ENCODE data around the gene CPNE2.
"Not testable (repeated sequence)": the region's sequence is repeated elsewhere in the genome, so short reads cannot be mapped to it uniquely, and the experiment has no call there.

Gene CPNE2

DNA sequence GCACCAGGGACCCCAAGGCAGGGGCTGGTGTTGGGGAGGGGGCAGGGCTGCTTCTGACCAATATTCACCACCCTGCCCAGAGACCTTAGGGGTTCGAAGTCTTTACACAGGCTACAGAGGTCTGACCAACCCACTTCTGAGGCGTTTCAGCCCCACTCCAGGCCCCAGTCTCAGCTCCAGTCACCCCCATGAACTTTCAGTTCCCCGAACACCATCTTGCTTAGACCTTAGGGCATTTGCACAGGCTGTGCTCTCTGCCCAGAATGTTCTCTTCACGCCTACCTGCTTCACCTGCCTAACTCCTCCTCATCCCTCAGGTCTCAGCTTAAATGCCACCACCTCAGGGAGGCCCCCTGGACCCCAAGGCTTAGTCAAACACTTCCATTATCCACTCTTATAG lies 25.8 kb upstream of the CPNE2 start:
- POLR2A ChIA-PET: no interaction called here
- DNase-seq (ENCODE audit: extremely low spot score): peak; percentile 62
- CTCF ChIA-PET: interaction anchor here (1.2 to 5.9 kb wide), 8 partner anchors 13 to 508 kb away, joined by 3 to 55 read pairs (median 4); no protein-coding TSS in a partner anchor
- TF ChIP-seq, protein P1, sequence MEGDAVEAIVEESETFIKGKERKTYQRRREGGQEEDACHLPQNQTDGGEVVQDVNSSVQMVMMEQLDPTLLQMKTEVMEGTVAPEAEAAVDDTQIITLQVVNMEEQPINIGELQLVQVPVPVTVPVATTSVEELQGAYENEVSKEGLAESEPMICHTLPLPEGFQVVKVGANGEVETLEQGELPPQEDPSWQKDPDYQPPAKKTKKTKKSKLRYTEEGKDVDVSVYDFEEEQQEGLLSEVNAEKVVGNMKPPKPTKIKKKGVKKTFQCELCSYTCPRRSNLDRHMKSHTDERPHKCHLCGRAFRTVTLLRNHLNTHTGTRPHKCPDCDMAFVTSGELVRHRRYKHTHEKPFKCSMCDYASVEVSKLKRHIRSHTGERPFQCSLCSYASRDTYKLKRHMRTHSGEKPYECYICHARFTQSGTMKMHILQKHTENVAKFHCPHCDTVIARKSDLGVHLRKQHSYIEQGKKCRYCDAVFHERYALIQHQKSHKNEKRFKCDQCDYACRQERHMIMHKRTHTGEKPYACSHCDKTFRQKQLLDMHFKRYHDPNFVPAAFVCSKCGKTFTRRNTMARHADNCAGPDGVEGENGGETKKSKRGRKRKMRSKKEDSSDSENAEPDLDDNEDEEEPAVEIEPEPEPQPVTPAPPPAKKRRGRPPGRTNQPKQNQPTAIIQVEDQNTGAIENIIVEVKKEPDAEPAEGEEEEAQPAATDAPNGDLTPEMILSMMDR (IDR thresholded peaks at IDR 0.05; ENCODE audit: control extremely low read depth, extremely low read depth, low read depth, missing control alignments): no peak

DNA sequence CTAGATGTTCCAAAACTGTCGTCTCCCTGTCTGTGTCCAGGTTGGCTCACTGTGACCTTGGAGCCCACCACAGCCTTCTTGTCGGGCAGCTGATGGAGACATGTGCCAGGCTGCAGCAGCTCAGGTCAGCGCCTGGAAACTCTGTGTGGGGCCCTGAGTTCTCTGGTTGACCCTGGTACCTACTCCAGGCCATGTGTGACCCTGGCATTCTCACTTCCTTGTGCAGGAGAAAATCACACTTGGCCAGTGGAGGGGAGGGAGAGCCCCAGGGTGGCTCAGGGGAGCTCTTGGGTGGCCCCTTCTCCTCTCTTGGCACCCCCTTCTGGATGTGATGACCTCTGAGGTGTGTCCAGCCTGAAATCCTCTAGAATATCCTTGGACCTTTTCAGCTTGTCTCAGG lies 25.0 kb upstream of the CPNE2 start:
- ChIA-PET CTCF (interaction anchor here (0.8 to 5.9 kb wide), 9 partner anchors 11 to 508 kb away, joined by 3 to 55 read pairs (median 3); no protein-coding TSS in a partner anchor), POLR2A (no interaction called here)
- no peak for DNase-seq (ENCODE audit: extremely low spot score)
- TF ChIP-seq, protein P1 (IDR thresholded peaks at IDR 0.05; ENCODE audit: control extremely low read depth, extremely low read depth, low read depth, missing control alignments): no peak

DNA sequence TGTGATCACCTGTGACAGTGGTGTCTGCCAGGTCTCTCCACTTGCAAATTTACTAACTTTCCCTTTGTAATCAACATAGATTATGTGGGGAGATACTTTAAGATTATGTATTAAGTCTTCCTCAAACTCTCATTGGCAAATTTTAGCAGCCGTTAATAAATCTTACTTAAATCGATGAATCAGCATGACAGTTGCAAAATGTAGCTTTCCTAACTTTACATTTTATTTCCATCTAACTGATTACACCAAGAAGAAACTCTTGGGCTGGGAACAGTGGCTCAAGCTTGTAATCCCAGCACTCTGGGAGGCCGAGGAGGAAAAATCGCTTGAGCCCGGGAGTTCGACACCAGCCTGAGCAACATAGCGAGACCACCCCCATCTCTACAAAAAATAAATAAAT lies 23.3 kb upstream of the CPNE2 start:
- DNase-seq (ENCODE audit: extremely low spot score): no peak
- POLR2A ChIA-PET: no interaction called here
- TF ChIP-seq, protein P1 (IDR thresholded peaks at IDR 0.05; ENCODE audit: control extremely low read depth, extremely low read depth, low read depth, missing control alignments): no peak
- CTCF ChIA-PET: interaction anchor here (0.6 to 5.9 kb wide), 3 partner anchors 14 to 48 kb away, joined by 3 to 55 read pairs (median 9); partner anchors contain the start of gene CPNE2

DNA sequence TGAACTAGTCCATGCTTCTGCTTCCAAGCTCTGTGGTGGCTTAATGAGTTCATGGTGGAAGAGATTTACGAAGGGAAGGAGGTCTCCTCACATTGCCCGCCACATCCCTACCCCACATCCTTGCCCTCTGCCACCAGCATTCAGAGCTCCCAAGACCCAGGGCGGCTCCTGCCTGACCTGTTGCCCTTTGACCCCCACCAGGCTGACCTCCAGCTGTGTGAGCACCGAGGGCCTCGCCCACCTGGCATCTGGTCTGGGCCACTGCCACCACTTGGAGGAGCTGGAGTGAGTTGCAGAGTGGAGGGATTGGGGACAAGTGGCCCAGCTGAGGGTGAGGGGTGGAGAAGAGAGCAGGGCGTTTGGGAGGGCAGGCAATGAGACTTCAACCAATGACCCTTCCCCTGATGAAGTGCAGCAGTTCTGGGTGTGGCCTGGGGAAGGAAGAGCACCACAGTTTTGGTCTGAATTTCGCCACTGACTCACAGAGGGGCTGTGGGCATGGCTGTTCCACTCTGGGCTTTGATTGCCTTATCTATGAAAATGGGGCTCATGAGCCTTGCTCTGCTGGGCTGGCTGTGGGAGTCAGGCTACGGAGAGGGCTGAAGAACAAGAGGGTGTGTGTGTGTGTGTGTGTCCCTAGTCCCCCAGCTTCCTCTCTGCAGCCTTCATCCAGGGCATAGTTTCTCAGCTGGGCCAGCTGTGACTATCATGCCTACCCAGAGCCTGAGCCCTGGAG lies 22.6 kb upstream of the CPNE2 start:
- CTCF ChIA-PET: interaction anchor here (0.6 to 5.9 kb wide), 4 partner anchors 14 to 347 kb away, joined by 3 to 55 read pairs (median 6); partner anchors contain the start of gene CPNE2
- TF ChIP-seq, protein P1 (IDR thresholded peaks at IDR 0.05; ENCODE audit: control extremely low read depth, extremely low read depth, low read depth, missing control alignments): no peak
- no peak for DNase-seq (ENCODE audit: extremely low spot score)
- POLR2A ChIA-PET: no interaction called here

DNA sequence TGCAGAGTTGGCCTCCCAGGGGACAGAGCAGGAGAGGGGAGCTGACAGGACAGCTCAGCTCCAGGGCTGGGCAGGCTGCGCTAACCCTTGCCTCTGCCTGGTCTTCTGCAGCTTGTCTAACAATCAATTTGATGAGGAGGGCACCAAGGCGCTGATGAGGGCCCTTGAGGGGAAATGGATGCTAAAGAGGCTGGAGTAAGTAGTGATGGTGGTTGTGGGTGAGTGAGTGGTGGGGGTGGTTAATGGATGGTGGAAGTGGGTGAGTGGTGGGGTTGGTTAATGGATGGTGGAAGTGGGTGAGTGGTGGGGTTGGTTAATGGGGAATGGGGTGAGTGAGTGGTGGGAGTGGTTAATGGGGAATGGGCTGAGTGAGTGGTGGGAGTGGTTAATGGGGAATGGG lies 22.0 kb upstream of the CPNE2 start:
- DNase-seq (ENCODE audit: extremely low spot score): no peak
- TF ChIP-seq, protein P1 (IDR thresholded peaks at IDR 0.05; ENCODE audit: control extremely low read depth, extremely low read depth, low read depth, missing control alignments): no peak
- POLR2A ChIA-PET: no interaction called here
- CTCF ChIA-PET: interaction anchor here (1.0 to 5.9 kb wide), 3 partner anchors 13 to 346 kb away, joined by 4 to 55 read pairs (median 9); partner anchors contain the start of gene CPNE2

DNA sequence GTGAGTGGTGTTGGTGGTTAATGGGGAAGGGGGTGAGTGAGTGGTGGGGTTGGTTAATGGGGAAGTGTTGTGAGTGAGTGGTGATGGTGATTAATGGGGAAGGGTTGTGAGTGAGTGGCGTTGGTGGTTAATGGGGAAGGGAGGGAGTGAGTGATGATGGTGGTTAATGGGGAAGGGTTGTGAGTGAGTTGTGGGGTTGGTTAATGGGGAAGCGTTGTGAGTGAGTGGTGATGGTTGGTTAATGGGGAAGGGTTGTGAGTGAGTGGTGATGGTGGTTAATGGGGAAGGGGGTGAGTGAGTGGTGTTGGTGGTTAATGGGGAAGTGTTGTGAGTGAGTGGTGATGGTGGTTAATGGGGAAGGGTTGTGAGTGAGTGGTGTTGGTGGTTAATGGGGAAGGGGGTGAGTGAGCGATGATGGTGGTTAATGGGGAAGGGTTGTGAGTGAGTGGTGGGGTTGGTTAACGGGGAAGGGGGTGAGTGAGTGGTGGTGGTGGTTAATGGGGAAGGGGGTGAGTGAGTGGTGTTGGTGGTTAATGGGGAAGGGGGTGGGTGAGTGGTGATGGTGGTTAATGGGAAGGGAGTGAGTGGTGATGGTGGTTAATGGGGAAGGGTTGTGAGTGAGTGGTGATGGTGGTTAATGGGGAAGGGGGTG lies 21.2 kb upstream of the CPNE2 start:
- POLR2A ChIA-PET; DNase-seq (ENCODE audit: extremely low spot score): not testable (repeated sequence)
- CTCF ChIA-PET: interaction anchor here (1.0 to 2.8 kb wide), 2 partner anchors 12 to 21 kb away, joined by 4 to 24 read pairs; partner anchors contain the start of gene CPNE2

Measured in GM10248 (cell line).